MG63 (cell line): Measurements from ENCODE around the gene TANC1. TPM values are rescaled to one million over a fixed set of nuclear protein-coding genes. Genes with fewer than 3 reads are reported as not detected.
"Not testable (repeated sequence)": the region's sequence is repeated elsewhere in the genome, so short reads cannot be mapped to it uniquely, and the experiment has no call there.

Source experiments
- DNase-seq: peaks from one replicate; pipeline ENCODE4 v3.0.0-alpha.2; 2020
- H3K27me3 ChIP-seq: fragments of 250-450 bp; sonication (Bioruptor Pico); 2 replicates; pipeline ENCODE4 v1.5.1; 2020; ENCODE audit warnings: mild to moderate bottlenecking, moderate library complexity
- H3K36me3 ChIP-seq: fragments of 250-450 bp; sonication (Bioruptor Pico); 2 replicates; pipeline ENCODE4 v1.5.1; 2020; ENCODE audit warnings: mild to moderate bottlenecking, moderate library complexity
- H3K4me3 ChIP-seq: fragments of 250-450 bp; sonication (Bioruptor Pico); 2 replicates; pipeline ENCODE4 v1.5.1; 2020; ENCODE audit warnings: mild to moderate bottlenecking, moderate library complexity
- H3K9me3 ChIP-seq: fragments of 250-450 bp; sonication (Bioruptor Pico); 2 replicates; pipeline ENCODE4 v1.5.1; 2020; ENCODE audit warnings: mild to moderate bottlenecking, moderate library complexity
- total RNA-seq: library from RNA; depleted of rRNA; stranded (reverse); fragments of >200 nt; shearing (Covaris generic); gene quantifications from 2 replicates; pipeline ENCODE4 v1.2.3, GENCODE V29; 2014; ENCODE audit warnings: low replicate concordance

TANC1 gene
- total RNA-seq, 1 experiment from 2014 or later = 8.8 TPM

- H3K9me3 ChIP-seq, H3K4me3 ChIP-seq, H3K36me3 ChIP-seq, DNase-seq, H3K27me3 ChIP-seq: not testable (repeated sequence)
These were observed 172.4 kb downstream of the TANC1 start for GRCh38 chr2:159140821-159141220.

- no peaks in the 10 kb centered on the region for H3K36me3 ChIP-seq
- no peak overlapping the region for H3K4me3 ChIP-seq
- no peak for DNase-seq
These were observed 176.6 kb downstream of the TANC1 start for GRCh38 chr2:159144776-159145614.

GRCh38 chr2:159145745-159146354 is 177.4 kb downstream of the TANC1 start:
- no peak for DNase-seq
- no peaks in the 10 kb centered on the region for H3K9me3 ChIP-seq
- no peaks in the 10 kb centered on the region for H3K27me3 ChIP-seq
- H3K4me3 ChIP-seq = no peak overlapping the region
- H3K36me3 ChIP-seq = no peaks in the 10 kb centered on the region

More at GRCh38 chr2:159144776-159145614, 176.6 kb downstream of the TANC1 start:
- H3K27me3 ChIP-seq = no peaks in the 10 kb centered on the region
- no peaks in the 10 kb centered on the region for H3K9me3 ChIP-seq

- no peak overlapping the region for H3K4me3 ChIP-seq
- DNase-seq = no peak
- no peaks in the 10 kb centered on the region for H3K9me3 ChIP-seq
- no peaks in the 10 kb centered on the region for H3K27me3 ChIP-seq
- H3K36me3 ChIP-seq = no peaks in the 10 kb centered on the region
These were observed 178.7 kb downstream of the TANC1 start for GRCh38 chr2:159146996-159147666.

- DNase-seq = no peak
- Histone ChIP-seq H3K36me3 (no peaks in the 10 kb centered on the region), H3K27me3 (no peaks in the 10 kb centered on the region), H3K9me3 (no peaks in the 10 kb centered on the region), H3K4me3 (no peak overlapping the region)
These were observed 179.2 kb downstream of the TANC1 start for GRCh38 chr2:159147690-159148089.

GRCh38 chr2:159148901-159149300 is 180.5 kb downstream of the TANC1 start:
- no peaks in the 10 kb centered on the region for H3K9me3 ChIP-seq
- no peak for DNase-seq
- H3K4me3 ChIP-seq = no peak overlapping the region
- H3K27me3 ChIP-seq = no peaks in the 10 kb centered on the region
- H3K36me3 ChIP-seq = no peaks in the 10 kb centered on the region

- H3K4me3 ChIP-seq = no peak overlapping the region
- H3K9me3 ChIP-seq = no peaks in the 10 kb centered on the region
- no peaks in the 10 kb centered on the region for H3K36me3 ChIP-seq
- H3K27me3 ChIP-seq = no peaks in the 10 kb centered on the region
- DNase-seq = no peak
These were observed 181.3 kb downstream of the TANC1 start for GRCh38 chr2:159149747-159150146.

- no peaks in the 10 kb centered on the region for H3K27me3 ChIP-seq
- no peaks in the 10 kb centered on the region for H3K36me3 ChIP-seq
- no peak overlapping the region for H3K4me3 ChIP-seq
- DNase-seq = no peak
- no peaks in the 10 kb centered on the region for H3K9me3 ChIP-seq
These were observed 181.9 kb downstream of the TANC1 start for GRCh38 chr2:159150280-159150746.

GRCh38 chr2:159151198-159152127 is 183.0 kb downstream of the TANC1 start:
- no peak overlapping the region for H3K4me3 ChIP-seq
- H3K9me3 ChIP-seq = no peaks in the 10 kb centered on the region
- DNase-seq = no peak
- no peaks in the 10 kb centered on the region for H3K36me3 ChIP-seq
- H3K27me3 ChIP-seq = no peaks in the 10 kb centered on the region

- H3K36me3 ChIP-seq = no peaks in the 10 kb centered on the region
- no peak overlapping the region for H3K4me3 ChIP-seq
- DNase-seq = no peak
- no peaks in the 10 kb centered on the region for H3K9me3 ChIP-seq
- H3K27me3 ChIP-seq = no peaks in the 10 kb centered on the region
These were observed 183.8 kb downstream of the TANC1 start for GRCh38 chr2:159152128-159152778.

- no peak overlapping the region for H3K4me3 ChIP-seq
- no peaks in the 10 kb centered on the region for H3K9me3 ChIP-seq
- no peaks in the 10 kb centered on the region for H3K27me3 ChIP-seq
- H3K36me3 ChIP-seq = no peaks in the 10 kb centered on the region
- DNase-seq = no peak
These were observed 184.6 kb downstream of the TANC1 start for GRCh38 chr2:159153063-159153462.

GRCh38 chr2:159153463-159153862 is 185.0 kb downstream of the TANC1 start:
- Histone ChIP-seq H3K27me3 (no peaks in the 10 kb centered on the region), H3K4me3 (no peak overlapping the region), H3K36me3 (no peaks in the 10 kb centered on the region), H3K9me3 (no peaks in the 10 kb centered on the region)
- DNase-seq = no peak

- Histone ChIP-seq H3K36me3 (no peaks in the 10 kb centered on the region), H3K9me3 (no peaks in the 10 kb centered on the region), H3K27me3 (no peaks in the 10 kb centered on the region), H3K4me3 (no peak overlapping the region)
- no peak for DNase-seq
These were observed 185.5 kb downstream of the TANC1 start for GRCh38 chr2:159153951-159154350.

- no peak overlapping the region for H3K4me3 ChIP-seq
- H3K36me3 ChIP-seq = no peaks in the 10 kb centered on the region
- H3K27me3 ChIP-seq = no peaks in the 10 kb centered on the region
- no peaks in the 10 kb centered on the region for H3K9me3 ChIP-seq
- DNase-seq = no peak
These were observed 185.9 kb downstream of the TANC1 start for GRCh38 chr2:159154366-159154765.

GRCh38 chr2:159155320-159155719 is 186.9 kb downstream of the TANC1 start:
- H3K36me3 ChIP-seq = no peaks in the 10 kb centered on the region
- H3K27me3 ChIP-seq = no peaks in the 10 kb centered on the region
- DNase-seq = no peak
- no peak overlapping the region for H3K4me3 ChIP-seq
- H3K9me3 ChIP-seq = no peaks in the 10 kb centered on the region

GRCh38 chr2:159155791-159156190 is 187.4 kb downstream of the TANC1 start:
- no peaks in the 10 kb centered on the region; the same call in 1 of the 2 replicates for H3K36me3 ChIP-seq
- DNase-seq = no peak
- no peak overlapping the region for H3K4me3 ChIP-seq

More at GRCh38 chr2:159155791-159156190, 187.4 kb downstream of the TANC1 start:
- H3K9me3 ChIP-seq = no peaks in the 10 kb centered on the region
- no peaks in the 10 kb centered on the region for H3K27me3 ChIP-seq
